Measurements from ENCODE around the gene CLCA2.

CLCA2 gene

GRCh38 chr1:86382878-86383277 lies 41.1 kb upstream of the CLCA2 start:
- no peak for DNase-seq (ENCODE audit: low read depth)
- TF ChIP-seq, protein P1, sequence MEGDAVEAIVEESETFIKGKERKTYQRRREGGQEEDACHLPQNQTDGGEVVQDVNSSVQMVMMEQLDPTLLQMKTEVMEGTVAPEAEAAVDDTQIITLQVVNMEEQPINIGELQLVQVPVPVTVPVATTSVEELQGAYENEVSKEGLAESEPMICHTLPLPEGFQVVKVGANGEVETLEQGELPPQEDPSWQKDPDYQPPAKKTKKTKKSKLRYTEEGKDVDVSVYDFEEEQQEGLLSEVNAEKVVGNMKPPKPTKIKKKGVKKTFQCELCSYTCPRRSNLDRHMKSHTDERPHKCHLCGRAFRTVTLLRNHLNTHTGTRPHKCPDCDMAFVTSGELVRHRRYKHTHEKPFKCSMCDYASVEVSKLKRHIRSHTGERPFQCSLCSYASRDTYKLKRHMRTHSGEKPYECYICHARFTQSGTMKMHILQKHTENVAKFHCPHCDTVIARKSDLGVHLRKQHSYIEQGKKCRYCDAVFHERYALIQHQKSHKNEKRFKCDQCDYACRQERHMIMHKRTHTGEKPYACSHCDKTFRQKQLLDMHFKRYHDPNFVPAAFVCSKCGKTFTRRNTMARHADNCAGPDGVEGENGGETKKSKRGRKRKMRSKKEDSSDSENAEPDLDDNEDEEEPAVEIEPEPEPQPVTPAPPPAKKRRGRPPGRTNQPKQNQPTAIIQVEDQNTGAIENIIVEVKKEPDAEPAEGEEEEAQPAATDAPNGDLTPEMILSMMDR (IDR thresholded peaks at IDR 0.05; ENCODE audit: control insufficient read depth, insufficient read depth, low read depth, low read length, missing control alignments): no peak
- H3K4me3 ChIP-seq (ENCODE audit: control insufficient read depth, low read depth, low read length): no peak overlapping the region

- no peak overlapping the region for H3K4me3 ChIP-seq (ENCODE audit: control insufficient read depth, low read depth, low read length)
- TF ChIP-seq, protein P1 (IDR thresholded peaks at IDR 0.05; ENCODE audit: control insufficient read depth, insufficient read depth, low read depth, low read length, missing control alignments): no peak
- DNase-seq (ENCODE audit: low read depth): no peak
Measured at GRCh38 chr1:86387916-86388627, 35.9 kb upstream of the CLCA2 start.

- no peak overlapping the region for H3K4me3 ChIP-seq (ENCODE audit: control insufficient read depth, low read depth, low read length)
- TF ChIP-seq, protein P1 (IDR thresholded peaks at IDR 0.05; ENCODE audit: control insufficient read depth, insufficient read depth, low read depth, low read length, missing control alignments): no peak
- no peak for DNase-seq (ENCODE audit: low read depth)
Measured at GRCh38 chr1:86388777-86389176, 35.2 kb upstream of the CLCA2 start.

DNA sequence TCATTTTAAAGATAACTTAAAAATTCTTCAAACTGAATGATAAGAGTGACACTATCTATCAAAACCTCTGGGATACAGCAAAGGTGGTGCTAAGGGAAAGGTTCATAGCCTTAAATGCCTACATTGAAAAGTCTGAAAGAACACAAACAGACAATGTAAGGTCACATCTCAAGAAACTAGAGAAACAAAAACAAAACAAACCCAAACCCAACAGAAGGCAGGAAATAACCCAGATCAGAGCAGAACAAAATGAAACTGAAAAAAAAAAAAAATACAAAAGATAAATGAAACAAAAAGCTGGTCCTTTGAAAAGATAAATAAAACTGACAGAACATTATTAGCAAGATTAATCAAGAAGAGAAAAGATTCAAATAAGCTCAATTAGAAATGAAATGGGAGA lies 34.7 kb upstream of the CLCA2 start:
- DNase-seq (ENCODE audit: low read depth): no peak
- TF ChIP-seq, protein P1 (IDR thresholded peaks at IDR 0.05; ENCODE audit: control insufficient read depth, insufficient read depth, low read depth, low read length, missing control alignments): no peak
- no peak overlapping the region for H3K4me3 ChIP-seq (ENCODE audit: control insufficient read depth, low read depth, low read length)

GRCh38 chr1:86394416-86394815 lies 29.6 kb upstream of the CLCA2 start:
- TF ChIP-seq, protein P1 (IDR thresholded peaks at IDR 0.05; ENCODE audit: control insufficient read depth, insufficient read depth, low read depth, low read length, missing control alignments): no peak
- H3K4me3 ChIP-seq (ENCODE audit: control insufficient read depth, low read depth, low read length): no peak overlapping the region; the same call in none of the 2 replicates
- no peak for DNase-seq (ENCODE audit: low read depth)

GRCh38 chr1:86395751-86396497 lies 28.0 kb upstream of the CLCA2 start, which contains the start of gene ODF2L:
ODF2L (minus strand) TSS chr1:86396323; CDS start chr1:86387027, 9,296 bp downstream.
- peak within 1 kb of the TSS; percentile 90 for H3K4me3 ChIP-seq (ENCODE audit: control insufficient read depth, low read depth, low read length)
- TF ChIP-seq, protein P1 (IDR thresholded peaks at IDR 0.05; ENCODE audit: control insufficient read depth, insufficient read depth, low read depth, low read length, missing control alignments): no peak
- no peak for DNase-seq (ENCODE audit: low read depth)
